H1 (cell line): ENCODE data around the gene CCDC141. TPM values are rescaled to one million over a fixed set of nuclear protein-coding genes. Genes with fewer than 3 reads are reported as not detected.

ENCODE experiments used
- CTCF ChIA-PET: fragments of 300-600 bp; sonication (Branson Sonifier 250); formaldehyde crosslinking; loops from one replicate; lab custom pipeline; 2021; ENCODE audit not compliant: partially characterized antibody; lab: Charles Lee
- POLR2A ChIA-PET: fragments of 300-600 bp; sonication (Branson Sonifier 250); formaldehyde crosslinking; loops from one replicate; lab custom pipeline; 2021; ENCODE audit warnings: inconsistent platforms; ENCODE audit not compliant: partially characterized antibody; lab: Charles Lee
- DNase-seq, 2 experiments: peaks; one replicate each; pipeline versions ENCODE4 v3.0.0 to v3.0.0-alpha.2; 2010 to 2022; ENCODE audit warnings: low spot score in 2 of 2, low read depth in 1 of 2, mixed read lengths in 1 of 2
- FAIRE-seq: peaks from 2 replicates; lab custom pipeline; 2011; peaks lifted over from hg19 to GRCh38; lab: Jason Lieb, UNC
- H2AFZ ChIP-seq: 2 replicates; pipeline ENCODE4 v1.8.1; 2012; ENCODE audit warnings: low read length, inconsistent platforms
- H2AK5ac ChIP-seq: 2 replicates; pipeline ENCODE4 v1.6.1; 2013; ENCODE audit warnings: low read depth, low read length
- H2BK120ac ChIP-seq: replicated peaks from 2 replicates; pipeline ENCODE3; 2013; ENCODE audit warnings: low read depth, low read length, inconsistent platforms
- H2BK12ac ChIP-seq: 2 replicates; pipeline ENCODE4 v1.6.1; 2013; ENCODE audit warnings: low read depth, low read length
- H2BK15ac ChIP-seq: 2 replicates; pipeline ENCODE4 v1.6.1; 2013; ENCODE audit warnings: low read length
- H2BK20ac ChIP-seq: 2 replicates; pipeline ENCODE4 v1.6.1; 2013; ENCODE audit warnings: low read length
- H2BK5ac ChIP-seq: 2 replicates; pipeline ENCODE4 v1.6.1; 2013; ENCODE audit warnings: low read depth, low read length
- H3K14ac ChIP-seq: 2 replicates; pipeline ENCODE4 v1.6.1; 2013; ENCODE audit warnings: inconsistent platforms; ENCODE audit not compliant: insufficient read length
- H3K18ac ChIP-seq: 2 replicates; pipeline ENCODE4 v1.6.1; 2013; ENCODE audit warnings: low read length; ENCODE audit errors: extremely low read depth
- H3K23ac ChIP-seq: 2 replicates; pipeline ENCODE4 v1.6.1; 2013; ENCODE audit warnings: inconsistent platforms; ENCODE audit not compliant: insufficient read length
- H3K23me2 ChIP-seq: 2 replicates; pipeline ENCODE4 v1.6.1; 2013; ENCODE audit warnings: low read depth, low read length
- H3K27ac ChIP-seq: 2 replicates; pipeline ENCODE4 v1.6.1; 2011; ENCODE audit warnings: low read depth, low read length, inconsistent platforms
- H3K27me3 ChIP-seq, 4 experiments: replicated peaks in 1 of 4; 1 replicate in 1 of 4; 2 replicates in 3 of 4; pipeline versions ENCODE4 v1.6.1 to v1.8.1; 2011 to 2013; ENCODE audit warnings: low read length in 3 of 4, mild to moderate bottlenecking in 3 of 4, inconsistent platforms in 2 of 4, mixed read lengths in 2 of 4, moderate library complexity in 1 of 4; ENCODE audit not compliant: control insufficient read depth in 3 of 4, insufficient read depth in 3 of 4; ENCODE audit errors: extremely low read depth in 1 of 4
- H3K36me3 ChIP-seq, 4 experiments: 2 replicates each; pipeline versions ENCODE4 v1.6.1 to v1.8.1; 2011 to 2013; ENCODE audit warnings: mild to moderate bottlenecking in 4 of 4, low read length in 3 of 4, moderate library complexity in 2 of 4, control low read depth in 1 of 4, inconsistent platforms in 1 of 4; ENCODE audit not compliant: insufficient read depth in 4 of 4, control insufficient read depth in 2 of 4
- H3K4ac ChIP-seq: replicated peaks from 2 replicates; pipeline ENCODE3; 2013; ENCODE audit warnings: low read length, low read depth, mixed read lengths, inconsistent platforms; ENCODE audit not compliant: insufficient read length
- H3K4me1 ChIP-seq, 4 experiments: replicated peaks in 1 of 4; 1 replicate in 1 of 4; 2 replicates in 3 of 4; pipeline versions ENCODE4 v1.6.1 to v1.8.1; 2011 to 2013; ENCODE audit warnings: low read length in 3 of 4, inconsistent platforms in 2 of 4, mixed read lengths in 1 of 4; ENCODE audit not compliant: insufficient read depth in 4 of 4, control insufficient read depth in 3 of 4
- H3K4me2 ChIP-seq, 2 experiments: 2 replicates each; pipeline versions ENCODE4 v1.6.1 to v1.8.1; 2011 to 2013; ENCODE audit warnings: low read depth in 2 of 2, low read length in 2 of 2, control low read depth in 1 of 2, inconsistent platforms in 1 of 2, mild to moderate bottlenecking in 1 of 2; ENCODE audit not compliant: insufficient read depth in 1 of 2
- H3K4me3 ChIP-seq, 4 experiments: fragments of 200-600, 300-600 bp in 1 of 4; sonication (generic), shearing (Covaris generic), sonication (Bioruptor Twin) in 1 of 4; 2 replicates each; pipeline versions ENCODE4 v1.5.1 to v1.8.1; 2011 to 2016; ENCODE audit warnings: low read length in 4 of 4, low read depth in 3 of 4, control low read depth in 2 of 4, inconsistent platforms in 2 of 4, mild to moderate bottlenecking in 2 of 4, mixed read lengths in 1 of 4, moderate library complexity in 1 of 4; ENCODE audit not compliant: insufficient read depth in 2 of 4; ENCODE audit errors: extremely low read depth in 1 of 4
- H3K56ac ChIP-seq: replicated peaks from 2 replicates; pipeline ENCODE3; 2013; ENCODE audit warnings: low read depth, mild to moderate bottlenecking, mixed read lengths, low read length, inconsistent platforms; ENCODE audit not compliant: insufficient read length
- H3K79me1 ChIP-seq: 2 replicates; pipeline ENCODE4 v1.6.1; 2013; ENCODE audit warnings: low read depth, low read length, control low read depth
- H3K79me2 ChIP-seq, 2 experiments: 2 replicates each; pipeline versions ENCODE4 v1.6.1 to v1.8.1; 2012 to 2013; ENCODE audit warnings: low read length in 2 of 2, mild to moderate bottlenecking in 2 of 2, inconsistent platforms in 1 of 2; ENCODE audit not compliant: insufficient read depth in 2 of 2, control insufficient read depth in 1 of 2
- H3K9ac ChIP-seq, 4 experiments: replicated peaks in 1 of 4; 1 replicate in 1 of 4; 2 replicates in 3 of 4; pipeline versions ENCODE4 v1.6.1 to v1.8.1; 2011 to 2013; ENCODE audit warnings: low read depth in 3 of 4, low read length in 3 of 4, control low read depth in 2 of 4, mild to moderate bottlenecking in 2 of 4, moderate library complexity in 2 of 4, inconsistent platforms in 1 of 4; ENCODE audit errors: extremely low read depth in 1 of 4
- H3K9me3 ChIP-seq, 2 experiments: 2 replicates each; pipeline versions ENCODE4 v1.6.1 to v1.8.1; 2012 to 2013; ENCODE audit warnings: mild to moderate bottlenecking in 2 of 2, moderate library complexity in 2 of 2, control low read depth in 1 of 2, inconsistent platforms in 1 of 2, low read depth in 1 of 2, low read length in 1 of 2, mixed read lengths in 1 of 2; ENCODE audit not compliant: insufficient read depth in 2 of 2
- H4K20me1 ChIP-seq, 2 experiments: replicated peaks in 1 of 2; 2 replicates each; pipeline versions ENCODE3 to v1.8.1; 2011 to 2013; ENCODE audit warnings: inconsistent platforms in 2 of 2, low read length in 2 of 2, mild to moderate bottlenecking in 1 of 2; ENCODE audit not compliant: insufficient read depth in 2 of 2, control insufficient read depth in 1 of 2
- H4K5ac ChIP-seq: 2 replicates; pipeline ENCODE4 v1.6.1; 2013; ENCODE audit warnings: low read length, low read depth, mixed read lengths, inconsistent platforms; ENCODE audit not compliant: insufficient read length
- H4K8ac ChIP-seq: 2 replicates; pipeline ENCODE4 v1.8.0; 2013; ENCODE audit warnings: mild to moderate bottlenecking, moderate library complexity, low read length, inconsistent platforms; ENCODE audit not compliant: insufficient read depth; ENCODE audit errors: extremely low read depth
- H4K91ac ChIP-seq: replicated peaks from 2 replicates; pipeline ENCODE3; 2013; ENCODE audit warnings: low read length, mixed read lengths, inconsistent platforms; ENCODE audit not compliant: insufficient read length
- BACH1 ChIP-seq: IDR thresholded peaks from 2 replicates; pipeline ENCODE4 v1.6.1; 2012; ENCODE audit warnings: low read length, improper control_type of control experiment
- CREB1 ChIP-seq: IDR thresholded peaks from 2 replicates; pipeline ENCODE4 v1.6.1; 2012; ENCODE audit warnings: inconsistent platforms
- CTBP2 ChIP-seq: IDR thresholded peaks from 2 replicates; pipeline ENCODE4 v1.7.0; 2011; ENCODE audit warnings: borderline replicate concordance, mild to moderate bottlenecking, moderate library complexity, mixed read lengths, low read length; ENCODE audit not compliant: insufficient read depth, insufficient read length
- FOSL1 ChIP-seq: IDR thresholded peaks from 2 replicates; pipeline ENCODE4 v1.6.1; 2011; ENCODE audit warnings: mild to moderate bottlenecking, low read depth, low read length, moderate library complexity; ENCODE audit not compliant: insufficient read depth
- MAFK ChIP-seq: IDR thresholded peaks from 2 replicates; pipeline ENCODE4 v1.6.1; 2012; ENCODE audit warnings: low read depth, mild to moderate bottlenecking, improper control_type of control experiment, low read length
- RAD21 ChIP-seq, 2 experiments: IDR thresholded peaks in 1 of 2; conservative IDR thresholded peaks in 1 of 2; 2 replicates each; pipeline ENCODE4 v1.6.1; 2011; ENCODE audit warnings: low read depth in 2 of 2, low read length in 2 of 2, improper control_type of control experiment in 1 of 2, inconsistent platforms in 1 of 2, mild to moderate bottlenecking in 1 of 2, moderate library complexity in 1 of 2
- RFX5 ChIP-seq: IDR thresholded peaks from 2 replicates; pipeline ENCODE4 v1.6.1; 2011; ENCODE audit warnings: low read depth, low read length, improper control_type of control experiment, borderline replicate concordance
- RXRA ChIP-seq: IDR thresholded peaks from 2 replicates; pipeline ENCODE4 v1.6.1; 2011; ENCODE audit warnings: low read depth, mild to moderate bottlenecking, low read length, moderate library complexity; ENCODE audit not compliant: insufficient read depth
- SRF ChIP-seq: IDR thresholded peaks from 2 replicates; pipeline ENCODE4 v1.6.1; 2011; ENCODE audit warnings: mild to moderate bottlenecking, low read depth, low read length, moderate library complexity
- SUZ12 ChIP-seq: fragments of 200-600 bp; sonication (generic); IDR thresholded peaks from 2 replicates; pipeline ENCODE4 v1.6.1; 2012; ENCODE audit warnings: mild to moderate bottlenecking, inconsistent platforms, low read length, moderate library complexity, mixed read lengths
- TCF12 ChIP-seq: IDR thresholded peaks from 2 replicates; pipeline ENCODE4 v1.6.1; 2011; ENCODE audit warnings: low read depth, mild to moderate bottlenecking, low read length
- USF2 ChIP-seq: IDR thresholded peaks from 2 replicates; pipeline ENCODE4 v1.6.1; 2011; ENCODE audit warnings: low read length, improper control_type of control experiment
- WGBS, 2 experiments: shearing (Covaris generic) in 1 of 2; methylation state at CpG; one replicate each; pipeline versions ENCODE4 v1.1.6 to v1.1.7; 2013 to 2015; ENCODE audit warnings: low lambda C conversion rate in 2 of 2, mixed read lengths in 2 of 2, inconsistent platforms in 1 of 2, low coverage in 1 of 2, missing lambda C conversion rate in 1 of 2; ENCODE audit not compliant: insufficient replicate concordance in 2 of 2, insufficient coverage in 1 of 2, insufficient read length in 1 of 2; ENCODE audit errors: extremely low coverage in 1 of 2, missing lambda C conversion rate in 1 of 2; 5-methylcytosine and 5-hydroxymethylcytosine counted together
- polyA plus RNA-seq, 7 experiments: library from polyadenylated mRNA; depleted of rRNA in 3 of 7; stranded (reverse) in 5 of 7; unstranded in 2 of 7; fragments of >200 nt in 5 of 7; fragments of 200-250 nt in 2 of 7; gene quantifications; 1 replicate in 5 of 7; 2 replicates in 1 of 7; 4 replicates in 1 of 7; pipeline versions ENCODE4 v1.2.1 to v1.2.3, GENCODE V29; 2011 to 2013; ENCODE audit warnings: missing spikeins in 2 of 7, mixed read lengths in 2 of 7
- total RNA-seq: library from RNA; stranded (reverse); fragmentation: NEBNext Ultra II Directional; extraction: Animal tissue kit (Norgen Biotek cat#: 25700); gene quantifications from 2 replicates; pipeline ENCODE4 v1.2.1, GENCODE V29; 2021

The CCDC141 gene
- total and polyA plus RNA-seq, 2 of the 8 experiments (the other 6 are each of a cell fraction or from before 2014, with no cell fraction given), result 0.56 to 21.6 TPM

- H2AFZ ChIP-seq, result no peak overlapping the region
- TF ChIP-seq RXRA, result no peak
- no peak for TF ChIP-seq SRF
- TF ChIP-seq RAD21 (IDR thresholded peaks at IDR 0.05 in 1 of 2, conservative IDR thresholded peaks at IDR 0.05 in 1 of 2; ENCODE audit: low read depth in 2 of 2, low read length in 2 of 2), result no peak
- no peak for TF ChIP-seq USF2
- TF ChIP-seq FOSL1, result no peak
- TF ChIP-seq SUZ12, result no peak
- TF ChIP-seq MAFK, result no peak
- TF ChIP-seq BACH1, result no peak
- no peak for TF ChIP-seq TCF12
- no peak for TF ChIP-seq CREB1
- TF ChIP-seq RFX5, result no peak
- no peak for TF ChIP-seq CTBP2
- no peak overlapping the region for H2BK5ac ChIP-seq
- H4K91ac ChIP-seq, result no peak overlapping the region
- H2BK15ac ChIP-seq, result no peak overlapping the region
- CTCF ChIA-PET, result no interaction called here
- H2AK5ac ChIP-seq, result no peak overlapping the region
- H3K23ac ChIP-seq, result no peak overlapping the region
- no peak overlapping the region for H3K4ac ChIP-seq
- H4K8ac ChIP-seq, result no peak overlapping the region
- H4K20me1 ChIP-seq, result no peaks in the 10 kb centered on the region
- H3K79me2 ChIP-seq, result no peaks in the 10 kb centered on the region
- no peak overlapping the region for H3K4me2 ChIP-seq
- H3K18ac ChIP-seq, result no peak overlapping the region
- H3K23me2 ChIP-seq, result no peaks in the 10 kb centered on the region
- POLR2A ChIA-PET, result no interaction called here
- H3K27me3 ChIP-seq, result no peaks in the 10 kb centered on the region
- H3K9ac ChIP-seq, result no peak overlapping the region
- H3K4me3 ChIP-seq, result no peak overlapping the region
- peaks cover 0 to 6% (median 1%) of the 10 kb centered on the region in 4 experiments; a peak in 2 of 7 replicates for H3K4me1 ChIP-seq
- H4K5ac ChIP-seq, result no peak overlapping the region
- H3K36me3 ChIP-seq, result no peaks in the 10 kb centered on the region
- no peaks in the 10 kb centered on the region for H3K9me3 ChIP-seq
- no peak overlapping the region for H3K14ac ChIP-seq
- FAIRE-seq (peak; percentile 39), DNase-seq (no peak)
- H3K27ac ChIP-seq, result no peak overlapping the region
- no peak overlapping the region for H2BK20ac ChIP-seq
- no peak overlapping the region for H2BK120ac ChIP-seq
- no peaks in the 10 kb centered on the region for H3K79me1 ChIP-seq
- no peak overlapping the region for H2BK12ac ChIP-seq
- H3K56ac ChIP-seq, result no peak overlapping the region
- WGBS, 2 experiments, result 87% methylated on average over 4 of the region's 4 CpGs; no CpG with 5 or more reads in 1 of the 2 experiments
Observed at GRCh38 chr2:179036353-179036905, 13.5 kb downstream of the CCDC141 start.
